ENCODE measurements around the gene SCARF2.

The SCARF2 gene

DNA sequence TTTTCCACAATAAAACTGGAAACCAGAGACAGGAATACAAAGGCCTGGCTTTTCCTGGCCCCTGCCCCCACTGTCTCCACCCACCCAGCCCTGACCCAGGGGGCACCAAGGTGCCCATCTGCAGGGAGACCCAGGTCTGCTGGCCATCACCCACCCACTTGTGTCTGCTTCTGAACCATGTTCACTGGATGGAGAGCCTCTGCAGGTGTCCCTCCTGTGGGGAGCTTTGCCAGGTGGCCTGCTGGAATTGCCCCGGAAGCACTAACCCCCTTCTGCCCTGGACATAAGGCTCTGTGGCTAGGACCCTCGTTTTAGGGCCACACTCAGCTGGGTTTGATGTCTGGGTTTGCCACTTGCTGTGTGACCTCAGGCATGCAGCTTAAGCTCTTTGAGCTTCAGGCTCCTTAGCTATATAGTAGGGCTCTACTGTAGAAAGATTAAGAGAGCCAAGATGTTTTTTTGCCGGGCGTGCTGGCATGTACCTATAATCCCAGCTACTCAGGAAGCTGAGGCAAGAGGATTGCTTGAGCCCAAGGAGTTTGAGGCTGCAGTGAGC, 3.9 kb downstream of the SCARF2 start:
- H3K27ac ChIP-seq (replicated peaks): no peak overlapping the region
- no peak overlapping the region for H3K4me3 ChIP-seq (replicated peaks; ENCODE audit: insufficient read depth, low read length)
- DNase-seq (ENCODE audit: low read depth in 1 of 2, low spot score in 1 of 2): no peak
- peaks cover 79% of the 10 kb centered on the region for H3K27me3 ChIP-seq (ENCODE audit: insufficient read depth, poor library complexity, severe bottlenecking)
- TF ChIP-seq, protein P1, sequence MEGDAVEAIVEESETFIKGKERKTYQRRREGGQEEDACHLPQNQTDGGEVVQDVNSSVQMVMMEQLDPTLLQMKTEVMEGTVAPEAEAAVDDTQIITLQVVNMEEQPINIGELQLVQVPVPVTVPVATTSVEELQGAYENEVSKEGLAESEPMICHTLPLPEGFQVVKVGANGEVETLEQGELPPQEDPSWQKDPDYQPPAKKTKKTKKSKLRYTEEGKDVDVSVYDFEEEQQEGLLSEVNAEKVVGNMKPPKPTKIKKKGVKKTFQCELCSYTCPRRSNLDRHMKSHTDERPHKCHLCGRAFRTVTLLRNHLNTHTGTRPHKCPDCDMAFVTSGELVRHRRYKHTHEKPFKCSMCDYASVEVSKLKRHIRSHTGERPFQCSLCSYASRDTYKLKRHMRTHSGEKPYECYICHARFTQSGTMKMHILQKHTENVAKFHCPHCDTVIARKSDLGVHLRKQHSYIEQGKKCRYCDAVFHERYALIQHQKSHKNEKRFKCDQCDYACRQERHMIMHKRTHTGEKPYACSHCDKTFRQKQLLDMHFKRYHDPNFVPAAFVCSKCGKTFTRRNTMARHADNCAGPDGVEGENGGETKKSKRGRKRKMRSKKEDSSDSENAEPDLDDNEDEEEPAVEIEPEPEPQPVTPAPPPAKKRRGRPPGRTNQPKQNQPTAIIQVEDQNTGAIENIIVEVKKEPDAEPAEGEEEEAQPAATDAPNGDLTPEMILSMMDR (IDR thresholded peaks at IDR 0.05; ENCODE audit: insufficient read depth, low read length): no peak
- TF ChIP-seq GABPA (IDR thresholded peaks at IDR 0.05; ENCODE audit: low read depth): no peak
- TF ChIP-seq POLR2AphosphoS5 (IDR thresholded peaks at IDR 0.05; ENCODE audit: low read depth): no peak

DNA sequence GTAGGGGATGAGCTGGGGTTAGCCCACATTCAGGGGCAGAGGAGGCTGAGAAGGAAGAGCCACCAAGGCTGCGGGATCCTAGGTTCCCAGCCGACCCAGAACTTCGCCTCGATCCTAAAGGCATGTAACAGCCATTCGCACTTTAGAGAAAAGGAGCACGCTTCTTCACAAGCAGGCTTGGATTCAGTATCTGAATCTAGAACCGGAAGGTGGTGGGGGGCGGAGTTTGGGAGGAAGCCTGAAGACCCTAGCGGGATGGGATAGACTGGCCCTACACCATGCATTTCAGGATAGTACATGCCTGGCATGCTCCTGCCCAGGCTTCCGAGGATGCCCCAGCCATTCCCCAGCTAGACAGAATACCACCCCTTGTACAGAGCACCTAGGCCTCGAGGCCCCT, 4.4 kb downstream of the SCARF2 start:
- Histone ChIP-seq H3K27me3 (ENCODE audit: insufficient read depth, poor library complexity, severe bottlenecking) (peaks cover 79% of the 10 kb centered on the region), H3K27ac (replicated peaks) (no peak overlapping the region), H3K4me3 (replicated peaks; ENCODE audit: insufficient read depth, low read length) (no peak overlapping the region)
- no peak for DNase-seq (ENCODE audit: low read depth in 1 of 2, low spot score in 1 of 2)
- no peak for TF ChIP-seq SPI1 (IDR thresholded peaks at IDR 0.05; ENCODE audit: borderline replicate concordance, low read depth)
- TF ChIP-seq, protein P2, sequence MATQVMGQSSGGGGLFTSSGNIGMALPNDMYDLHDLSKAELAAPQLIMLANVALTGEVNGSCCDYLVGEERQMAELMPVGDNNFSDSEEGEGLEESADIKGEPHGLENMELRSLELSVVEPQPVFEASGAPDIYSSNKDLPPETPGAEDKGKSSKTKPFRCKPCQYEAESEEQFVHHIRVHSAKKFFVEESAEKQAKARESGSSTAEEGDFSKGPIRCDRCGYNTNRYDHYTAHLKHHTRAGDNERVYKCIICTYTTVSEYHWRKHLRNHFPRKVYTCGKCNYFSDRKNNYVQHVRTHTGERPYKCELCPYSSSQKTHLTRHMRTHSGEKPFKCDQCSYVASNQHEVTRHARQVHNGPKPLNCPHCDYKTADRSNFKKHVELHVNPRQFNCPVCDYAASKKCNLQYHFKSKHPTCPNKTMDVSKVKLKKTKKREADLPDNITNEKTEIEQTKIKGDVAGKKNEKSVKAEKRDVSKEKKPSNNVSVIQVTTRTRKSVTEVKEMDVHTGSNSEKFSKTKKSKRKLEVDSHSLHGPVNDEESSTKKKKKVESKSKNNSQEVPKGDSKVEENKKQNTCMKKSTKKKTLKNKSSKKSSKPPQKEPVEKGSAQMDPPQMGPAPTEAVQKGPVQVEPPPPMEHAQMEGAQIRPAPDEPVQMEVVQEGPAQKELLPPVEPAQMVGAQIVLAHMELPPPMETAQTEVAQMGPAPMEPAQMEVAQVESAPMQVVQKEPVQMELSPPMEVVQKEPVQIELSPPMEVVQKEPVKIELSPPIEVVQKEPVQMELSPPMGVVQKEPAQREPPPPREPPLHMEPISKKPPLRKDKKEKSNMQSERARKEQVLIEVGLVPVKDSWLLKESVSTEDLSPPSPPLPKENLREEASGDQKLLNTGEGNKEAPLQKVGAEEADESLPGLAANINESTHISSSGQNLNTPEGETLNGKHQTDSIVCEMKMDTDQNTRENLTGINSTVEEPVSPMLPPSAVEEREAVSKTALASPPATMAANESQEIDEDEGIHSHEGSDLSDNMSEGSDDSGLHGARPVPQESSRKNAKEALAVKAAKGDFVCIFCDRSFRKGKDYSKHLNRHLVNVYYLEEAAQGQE (IDR thresholded peaks at IDR 0.05; ENCODE audit: insufficient replicate concordance, low read depth): no peak
- TF ChIP-seq POLR2AphosphoS5 (IDR thresholded peaks at IDR 0.05; ENCODE audit: low read depth): no peak
- TF ChIP-seq GABPA (IDR thresholded peaks at IDR 0.05; ENCODE audit: low read depth): no peak
- TF ChIP-seq, protein P1 (IDR thresholded peaks at IDR 0.05; ENCODE audit: insufficient read depth, low read length): no peak

DNA sequence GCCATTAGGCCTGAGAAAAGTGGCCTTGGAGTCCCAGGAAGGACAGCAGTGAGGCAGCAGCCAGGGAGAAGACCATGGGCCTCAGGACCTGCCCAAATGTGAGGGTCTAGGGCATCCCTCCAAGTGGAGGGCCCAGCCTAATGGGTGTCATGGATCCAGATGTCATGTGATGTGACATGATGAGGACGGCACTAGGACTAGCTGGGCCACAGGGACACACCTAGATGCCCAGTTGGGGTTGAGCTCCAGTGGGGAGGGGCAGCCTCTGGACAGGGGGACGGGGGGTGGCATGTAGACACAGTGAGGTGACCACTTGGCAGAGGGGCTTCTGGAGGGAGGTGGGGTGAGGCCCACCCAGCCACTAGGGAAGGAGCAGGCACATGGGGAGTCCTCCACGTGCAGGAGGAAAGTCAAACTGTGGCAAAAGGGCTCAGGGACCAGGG, 5.4 kb downstream of the SCARF2 start:
- TF ChIP-seq, protein P2 (IDR thresholded peaks at IDR 0.05; ENCODE audit: insufficient replicate concordance, low read depth): no peak
- TF ChIP-seq POLR2AphosphoS5 (IDR thresholded peaks at IDR 0.05; ENCODE audit: low read depth): no peak
- TF ChIP-seq SPI1 (IDR thresholded peaks at IDR 0.05; ENCODE audit: borderline replicate concordance, low read depth): no peak
- TF ChIP-seq, protein P1 (IDR thresholded peaks at IDR 0.05; ENCODE audit: insufficient read depth, low read length): no peak
- no peak for TF ChIP-seq GABPA (IDR thresholded peaks at IDR 0.05; ENCODE audit: low read depth)
- DNase-seq (ENCODE audit: low read depth in 1 of 2, low spot score in 1 of 2): no peak
- no peak overlapping the region for H3K4me3 ChIP-seq (replicated peaks; ENCODE audit: insufficient read depth, low read length)
- H3K27me3 ChIP-seq (ENCODE audit: insufficient read depth, poor library complexity, severe bottlenecking): peaks cover 76% of the 10 kb centered on the region
- H3K27ac ChIP-seq (replicated peaks): no peak overlapping the region
